Transverse colon (tissue), 4 donors: ENCODE results near the gene GAS7. TPM values are rescaled to one million over a fixed set of nuclear protein-coding genes. Genes with fewer than 3 reads are reported as not detected.
"Not testable (repeated sequence)": the region's sequence is repeated elsewhere in the genome, so short reads cannot be mapped to it uniquely, and the experiment has no call there.

Experiments
- DNase-seq: peaks from one replicate; pipeline ENCODE4 v3.0.0-alpha.2; 2019
- H3K27ac ChIP-seq, 4 donors: fragments of 200-600 bp; sonication (generic); 2 replicates each; pipeline ENCODE4 v1.5.1; 2016 to 2018; ENCODE audit warnings: inconsistent platforms in 4 of 4
- H3K27me3 ChIP-seq: fragments of 200-600 bp; sonication (generic); 2 replicates; pipeline ENCODE4 v1.5.1; 2017; ENCODE audit warnings: inconsistent platforms
- H3K36me3 ChIP-seq, 4 donors: fragments of 200-600 bp; sonication (generic); 2 replicates each; pipeline ENCODE4 v1.5.1; 2017 to 2019; ENCODE audit warnings: inconsistent platforms in 4 of 4
- H3K4me1 ChIP-seq, 4 donors: fragments of 200-600 bp; sonication (generic); 2 replicates each; pipeline ENCODE4 v1.5.1; 2017 to 2020; ENCODE audit warnings: inconsistent platforms in 4 of 4
- H3K4me3 ChIP-seq, 4 donors: fragments of 200-600 bp; sonication (generic); 1 replicate in 1 of 4; 2 replicates in 3 of 4; pipeline versions ENCODE4 v1.5.1 to v1.6.1; 2017 to 2019; ENCODE audit warnings: inconsistent platforms in 4 of 4
- H3K9me3 ChIP-seq, 2 donors: fragments of 200-600 bp; sonication (generic); 2 replicates each; pipeline ENCODE4 v1.5.1; 2017 to 2019; ENCODE audit warnings: inconsistent platforms in 2 of 2
- EP300 ChIP-seq: sonication (generic); formaldehyde crosslinking; IDR thresholded peaks from one replicate; pipeline ENCODE4 v1.6.1; 2017; ENCODE audit warnings: antibody characterized with exemption, low read depth
- POLR2A ChIP-seq: fragments of 450-650 bp; IDR thresholded peaks from one replicate; pipeline ENCODE4 v1.6.1; 2016; ENCODE audit warnings: antibody characterized with exemption, mild to moderate bottlenecking, moderate library complexity
- POLR2AphosphoS5 ChIP-seq, 3 donors: sonication (generic); formaldehyde crosslinking; IDR thresholded peaks; one replicate each; pipeline ENCODE4 v1.6.1; 2016; ENCODE audit warnings: antibody characterized with exemption in 3 of 3
- WGBS, 2 donors: methylation state at CpG; one replicate each; pipeline ENCODE4 v1.1.5; 2018; ENCODE audit warnings: low coverage in 1 of 2; 5-methylcytosine and 5-hydroxymethylcytosine counted together
- in situ Hi-C, 4 donors: fragments of 200-750 bp; cut with MboI; loops; one replicate each; pipeline versions ENCODE4 v1.15.0 to v1.15.1; 2017; ENCODE audit warnings: low sequenced_read_pairs in 3 of 4, low pct_ligation_motif_present in 1 of 4, low pct_unique_long_range_greater_than_20kb in 1 of 4
- intact Hi-C: fragments of 100-400 bp; cut with DNase I; formaldehyde crosslinking; loops from one replicate; pipeline ENCODE4 v1.15.1; 2023; ENCODE audit warnings: low total_unique reads
- total RNA-seq, 4 donors: library from RNA; depleted of rRNA; stranded (reverse); fragments of >200 nt; gene quantifications; one replicate each; pipeline ENCODE4 v1.1.0, GENCODE V29; 2016
- TF ChIP-seq, protein P1 (sequence below), 5 experiments: fragments of 200-600 bp in 3 of 5; fragments of 450-650 bp in 2 of 5; sonication (generic) in 3 of 5; IDR thresholded peaks; 1 replicate in 2 of 5; 2 replicates in 3 of 5; pipeline ENCODE4 v1.5.1; 2016 to 2017; ENCODE audit warnings: antibody characterized with exemption in 5 of 5, inconsistent platforms in 3 of 5, mild to moderate bottlenecking in 2 of 5, moderate library complexity in 1 of 5

The GAS7 gene
- total RNA-seq, 4 donors from 2014 or later = 9.2 to 59.1 (median 15.2) TPM

DNA sequence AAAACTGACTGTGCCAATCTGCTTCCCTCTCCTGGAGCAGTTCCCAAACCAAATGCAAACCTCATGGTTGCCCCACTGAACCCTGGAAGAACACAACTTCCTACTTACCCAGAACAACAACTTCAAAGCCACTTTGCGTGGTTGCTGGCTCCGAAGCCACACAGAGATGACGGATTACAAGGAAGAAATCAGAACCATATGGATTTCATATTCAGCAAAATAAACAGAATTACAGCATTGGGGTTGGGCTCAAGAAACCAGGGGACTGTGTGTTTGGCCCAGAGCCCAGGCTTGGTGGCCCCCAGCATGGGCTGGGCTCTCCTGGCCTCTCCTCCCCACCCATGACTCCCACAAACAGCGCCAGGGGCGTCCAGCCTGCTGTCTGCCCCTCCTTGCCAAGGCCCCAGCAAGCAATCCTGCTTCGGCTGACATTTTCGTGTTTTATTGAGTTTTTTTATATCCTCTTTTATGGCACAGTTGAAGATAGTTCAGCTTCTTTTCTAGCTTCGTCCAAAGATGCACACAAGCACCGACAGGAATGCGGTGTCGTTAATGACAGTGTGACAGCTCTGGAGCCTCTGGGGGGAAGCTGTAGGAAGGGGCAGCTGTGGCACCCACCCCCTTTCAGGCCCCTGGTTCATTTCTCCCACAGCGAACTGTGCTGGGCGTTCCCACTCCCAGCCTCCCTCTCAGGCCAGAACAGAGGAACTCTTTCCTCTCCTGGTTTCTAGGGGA is 137.1 kb downstream of the GAS7 start:
- no peak for DNase-seq
- peaks cover 0 to 20% (median 8%) of the 10 kb centered on the region in 4 donors for H3K4me1 ChIP-seq
- H3K27me3 ChIP-seq = no peaks in the 10 kb centered on the region
- TF ChIP-seq POLR2AphosphoS5 (IDR thresholded peaks at IDR 0.05) = no peak
- TF ChIP-seq, protein P1, sequence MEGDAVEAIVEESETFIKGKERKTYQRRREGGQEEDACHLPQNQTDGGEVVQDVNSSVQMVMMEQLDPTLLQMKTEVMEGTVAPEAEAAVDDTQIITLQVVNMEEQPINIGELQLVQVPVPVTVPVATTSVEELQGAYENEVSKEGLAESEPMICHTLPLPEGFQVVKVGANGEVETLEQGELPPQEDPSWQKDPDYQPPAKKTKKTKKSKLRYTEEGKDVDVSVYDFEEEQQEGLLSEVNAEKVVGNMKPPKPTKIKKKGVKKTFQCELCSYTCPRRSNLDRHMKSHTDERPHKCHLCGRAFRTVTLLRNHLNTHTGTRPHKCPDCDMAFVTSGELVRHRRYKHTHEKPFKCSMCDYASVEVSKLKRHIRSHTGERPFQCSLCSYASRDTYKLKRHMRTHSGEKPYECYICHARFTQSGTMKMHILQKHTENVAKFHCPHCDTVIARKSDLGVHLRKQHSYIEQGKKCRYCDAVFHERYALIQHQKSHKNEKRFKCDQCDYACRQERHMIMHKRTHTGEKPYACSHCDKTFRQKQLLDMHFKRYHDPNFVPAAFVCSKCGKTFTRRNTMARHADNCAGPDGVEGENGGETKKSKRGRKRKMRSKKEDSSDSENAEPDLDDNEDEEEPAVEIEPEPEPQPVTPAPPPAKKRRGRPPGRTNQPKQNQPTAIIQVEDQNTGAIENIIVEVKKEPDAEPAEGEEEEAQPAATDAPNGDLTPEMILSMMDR (IDR thresholded peaks at IDR 0.05) = no peak
- TF ChIP-seq POLR2A = no peak
- no peak for TF ChIP-seq EP300
- H3K4me3 ChIP-seq = no peak overlapping the region
- H3K36me3 ChIP-seq = no peaks in the 10 kb centered on the region
- in situ Hi-C loops (no loop called here), intact Hi-C loops (no loop called here)
- peak overlapping the region; percentile 35 to 68 (median 56) for H3K27ac ChIP-seq
- no peaks in the 10 kb centered on the region for H3K9me3 ChIP-seq
- WGBS, 2 donors = 40 to 43% methylated on average over 8 to 13 of the region's 13 CpGs

GRCh38 chr17:10060526-10060925 is 137.9 kb downstream of the GAS7 start:
- TF ChIP-seq POLR2A (no peak), EP300 (no peak), POLR2AphosphoS5 (IDR thresholded peaks at IDR 0.05) (no peak)
- TF ChIP-seq, protein P1 (IDR thresholded peaks at IDR 0.05) = no peak
- Histone ChIP-seq H3K4me3 (no peak overlapping the region), H3K27ac (peak overlapping the region; percentile 35 to 68 (median 56))

DNA sequence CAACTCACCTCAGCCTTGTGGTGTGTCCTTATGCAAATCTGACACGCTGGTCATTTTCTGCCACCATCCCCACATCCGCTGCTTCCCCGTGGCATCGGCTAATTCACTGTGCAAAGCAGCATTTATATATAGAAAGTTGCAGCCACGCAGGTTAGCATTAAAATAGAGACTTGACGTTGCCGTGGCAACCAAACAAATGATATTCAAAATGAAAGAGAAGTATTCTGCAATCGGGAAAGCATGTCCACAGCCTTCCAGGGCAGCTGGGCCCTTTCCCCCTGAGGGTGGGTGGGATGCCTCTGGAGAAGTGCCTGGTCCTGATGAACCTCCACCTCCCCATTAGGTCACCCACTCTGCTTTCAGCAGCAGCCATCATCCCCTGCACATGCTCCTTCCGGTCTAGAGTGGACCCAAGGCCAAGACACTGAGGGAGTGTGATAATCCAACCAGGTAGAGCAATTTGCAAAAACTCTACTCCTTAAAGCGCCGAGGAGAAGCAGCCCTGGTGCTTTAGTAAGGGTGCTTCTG is 138.7 kb downstream of the GAS7 start:
- DNase-seq = peak; percentile 41
- in situ Hi-C loops (no loop called here), intact Hi-C loops (no loop called here)
- Histone ChIP-seq H3K36me3 (no peaks in the 10 kb centered on the region), H3K4me1 (peaks cover 0 to 20% (median 8%) of the 10 kb centered on the region in 4 donors), H3K27me3 (no peaks in the 10 kb centered on the region), H3K9me3 (no peaks in the 10 kb centered on the region), H3K27ac (peak overlapping the region in 2 of 4 donors; percentile 55 to 68), H3K4me3 (no peak overlapping the region)
- TF ChIP-seq EP300 (no peak), POLR2AphosphoS5 (IDR thresholded peaks at IDR 0.05) (no peak), POLR2A (no peak)
- TF ChIP-seq, protein P1 (IDR thresholded peaks at IDR 0.05) = no peak
- WGBS, 2 donors = 52 to 75% methylated on average over 2 to 11 of the region's 11 CpGs

More at GRCh38 chr17:10060526-10060925, 137.9 kb downstream of the GAS7 start:
- Histone ChIP-seq H3K9me3 (no peaks in the 10 kb centered on the region), H3K27me3 (no peaks in the 10 kb centered on the region), H3K4me1 (peaks cover 0 to 20% (median 8%) of the 10 kb centered on the region in 4 donors), H3K36me3 (no peaks in the 10 kb centered on the region)
- in situ Hi-C loops = no loop called here
- no peak for DNase-seq
- intact Hi-C loops = no loop called here
- 92% methylated on average over 8 of the region's 8 CpGs; no CpG with 5 or more reads in 1 of the 2 donors for WGBS, 2 donors

DNA sequence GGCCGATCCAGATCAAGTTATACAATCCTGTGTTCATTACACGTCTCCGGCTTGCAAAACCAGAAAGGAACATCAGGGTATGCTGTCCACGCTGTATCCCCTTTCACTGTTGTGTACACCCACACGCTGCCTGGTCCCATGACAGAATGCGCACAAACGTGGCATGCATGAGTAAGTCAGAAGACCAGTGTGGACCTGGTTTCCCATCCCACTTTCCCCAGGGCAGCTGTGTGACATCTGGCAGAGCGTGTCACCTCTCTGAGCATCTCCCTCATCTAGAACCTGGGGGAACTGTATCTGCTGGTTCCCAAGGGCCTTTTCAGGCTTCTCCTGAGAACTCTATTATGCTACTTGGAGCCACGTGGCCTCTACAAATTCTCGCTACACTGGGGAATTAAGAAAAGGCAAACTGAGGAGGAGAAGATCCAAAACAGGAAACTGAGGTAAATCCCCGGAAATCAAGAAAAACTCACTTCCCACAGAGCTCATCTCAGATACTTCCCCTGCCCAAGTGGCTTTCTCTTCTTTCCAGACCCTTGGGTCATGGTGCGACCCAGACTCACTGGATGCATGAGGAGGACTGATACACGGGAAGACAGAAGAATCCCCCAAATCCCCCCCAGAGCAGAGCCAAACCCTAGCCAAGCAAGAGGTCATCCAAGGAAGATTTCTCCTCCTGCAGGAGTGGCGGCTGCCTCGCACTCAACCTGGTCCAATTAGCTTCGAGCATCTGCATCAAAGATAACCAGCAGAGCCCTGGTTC is 139.3 kb downstream of the GAS7 start:
- intact Hi-C loops (no loop called here), in situ Hi-C loops (no loop called here)
- Histone ChIP-seq H3K36me3 (no peaks in the 10 kb centered on the region), H3K27me3 (no peaks in the 10 kb centered on the region), H3K9me3 (no peaks in the 10 kb centered on the region), H3K4me3 (no peak overlapping the region), H3K4me1 (peaks cover 0 to 19% (median 7%) of the 10 kb centered on the region in 4 donors), H3K27ac (peak overlapping the region in 1 of 4 donors; percentile 4)
- no peak for DNase-seq
- WGBS, 2 donors = 77 to 82% methylated on average over 6 to 16 of the region's 16 CpGs
- TF ChIP-seq POLR2AphosphoS5 (IDR thresholded peaks at IDR 0.05) = no peak
- TF ChIP-seq, protein P1 (IDR thresholded peaks at IDR 0.05) = no peak
- no peak for TF ChIP-seq EP300
- TF ChIP-seq POLR2A = no peak

DNA sequence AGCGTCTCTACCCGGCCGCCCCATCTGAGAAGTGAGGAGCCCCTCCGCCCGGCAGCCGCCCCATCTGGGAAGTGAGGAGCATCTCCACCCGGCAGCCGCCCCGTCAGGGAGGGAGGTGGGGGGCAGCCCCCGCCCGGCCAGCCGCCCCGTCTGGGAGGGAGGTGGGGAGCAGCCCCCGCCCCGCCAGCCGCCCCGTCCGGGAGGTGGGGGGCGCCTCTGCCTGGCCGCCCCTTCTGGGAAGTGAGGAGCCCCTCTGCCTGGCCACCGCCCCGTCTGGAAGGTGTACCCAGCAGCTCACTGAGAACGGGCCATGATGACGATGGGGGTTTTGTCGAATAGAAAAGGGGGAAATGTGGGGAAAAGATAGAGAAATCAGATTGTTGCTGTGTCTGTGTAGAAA is 140.9 kb downstream of the GAS7 start:
- in situ Hi-C loops, H3K4me3 ChIP-seq, H3K9me3 ChIP-seq, H3K27me3 ChIP-seq, intact Hi-C loops, DNase-seq, H3K27ac ChIP-seq, H3K36me3 ChIP-seq: not testable (repeated sequence)
- 97% methylated on average over 25 of the region's 25 CpGs; no CpG with 5 or more reads in 1 of the 2 donors for WGBS, 2 donors
- peaks cover 0 to 16% (median 7%) of the 10 kb centered on the region in 4 donors for H3K4me1 ChIP-seq
